BLaER1 (cell line): ENCODE data around the gene PBRM1.
"Not testable (repeated sequence)": the region's sequence is repeated elsewhere in the genome, so short reads cannot be mapped to it uniquely, and the experiment has no call there.

Experiments used
- H3K27ac ChIP-seq: shearing (Covaris generic); formaldehyde crosslinking; 2 replicates; pipeline ENCODE4 v1.8.1; 2022
- H3K27me3 ChIP-seq: shearing (Covaris generic); formaldehyde crosslinking; 2 replicates; pipeline ENCODE4 v1.8.1; 2022
- H3K36me3 ChIP-seq: shearing (Covaris generic); formaldehyde crosslinking; 2 replicates; pipeline ENCODE4 v1.8.1; 2022
- H3K4me1 ChIP-seq: shearing (Covaris generic); formaldehyde crosslinking; 2 replicates; pipeline ENCODE4 v1.8.1; 2022
- H3K4me2 ChIP-seq: shearing (Covaris generic); formaldehyde crosslinking; 2 replicates; pipeline ENCODE4 v1.8.1; 2022
- H3K4me3 ChIP-seq: shearing (Covaris generic); formaldehyde crosslinking; 2 replicates; pipeline ENCODE4 v1.8.1; 2022
- H3K9ac ChIP-seq: shearing (Covaris generic); formaldehyde crosslinking; 2 replicates; pipeline ENCODE4 v1.8.1; 2022
- H3K9me3 ChIP-seq: shearing (Covaris generic); formaldehyde crosslinking; 2 replicates; pipeline ENCODE4 v1.8.1; 2022
- H4K20me1 ChIP-seq: shearing (Covaris generic); formaldehyde crosslinking; 2 replicates; pipeline ENCODE4 v1.8.1; 2022
- Cebpa-rat ChIP-seq: shearing (Covaris generic); IDR thresholded peaks from 2 replicates; pipeline ENCODE4 v1.8.1; 2022

PBRM1 gene

GRCh38 chr3:52678265-52679198, 7.2 kb downstream of the PBRM1 start:
- Histone ChIP-seq H3K4me2 (no peak overlapping the region), H4K20me1 (peaks cover 85% of the 10 kb centered on the region), H3K4me3 (no peak overlapping the region), H3K9ac (no peak overlapping the region), H3K4me1 (peaks cover 20% of the 10 kb centered on the region), H3K36me3 (peaks cover 86% of the 10 kb centered on the region), H3K27me3 (no peaks in the 10 kb centered on the region), H3K9me3 (no peaks in the 10 kb centered on the region), H3K27ac (no peak overlapping the region)
- TF ChIP-seq Cebpa-rat = no peak

DNA sequence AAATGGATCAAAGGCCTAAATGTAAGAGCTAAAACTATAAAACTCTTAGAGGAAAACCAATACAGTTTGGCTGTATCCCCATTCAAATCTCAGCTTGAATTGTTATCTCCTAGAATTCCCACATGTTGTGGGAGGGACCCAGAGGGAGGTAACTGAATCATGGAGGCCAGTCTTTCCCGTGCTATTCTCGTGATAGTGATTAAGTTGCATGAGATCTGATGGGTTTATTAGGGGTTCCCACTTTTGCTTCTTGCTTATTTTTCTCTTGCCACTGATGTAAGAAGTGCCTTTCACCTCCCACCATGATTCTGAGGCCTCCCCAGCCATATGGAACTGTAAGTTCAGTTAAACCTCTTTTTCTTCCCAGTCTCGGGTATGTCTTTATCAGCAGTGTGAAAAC, 9.5 kb downstream of the PBRM1 start:
- not testable (repeated sequence) for H3K27me3 ChIP-seq, H3K4me1 ChIP-seq, H3K27ac ChIP-seq, H3K4me3 ChIP-seq, H3K9ac ChIP-seq, H3K4me2 ChIP-seq, H3K9me3 ChIP-seq
- Histone ChIP-seq H4K20me1 (peaks cover 75% of the 10 kb centered on the region), H3K36me3 (peaks cover 97% of the 10 kb centered on the region)

DNA sequence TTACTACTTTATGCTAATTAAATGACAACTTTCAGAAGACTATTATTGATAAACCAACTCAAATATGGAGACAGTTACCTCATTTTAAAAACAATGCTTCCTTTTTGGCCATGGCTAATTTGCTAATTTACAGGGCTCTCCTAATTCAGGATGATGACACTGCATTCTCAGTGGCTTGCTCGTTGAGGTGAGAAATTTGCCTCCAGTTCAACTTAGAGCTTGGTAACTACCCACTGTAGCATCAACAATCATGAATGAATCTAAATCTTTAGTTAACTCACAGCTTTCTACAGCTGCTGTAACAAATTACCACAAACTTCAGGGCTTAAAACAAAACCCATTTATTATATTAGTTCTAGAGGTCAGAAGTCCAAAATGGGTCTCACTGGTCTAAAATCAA, 14.0 kb downstream of the PBRM1 start:
- Histone ChIP-seq H3K4me2 (no peak overlapping the region), H3K9me3 (no peaks in the 10 kb centered on the region), H3K9ac (no peak overlapping the region), H3K27me3 (no peaks in the 10 kb centered on the region), H3K4me1 (no peaks in the 10 kb centered on the region; the same call in 1 of the 2 replicates), H4K20me1 (peaks cover 66% of the 10 kb centered on the region), H3K36me3 (peaks cover 94% of the 10 kb centered on the region), H3K4me3 (no peak overlapping the region), H3K27ac (no peak overlapping the region)
- TF ChIP-seq Cebpa-rat = no peak

- Histone ChIP-seq H3K4me3 (no peak overlapping the region), H3K4me1 (no peaks in the 10 kb centered on the region; the same call in 1 of the 2 replicates), H3K36me3 (peaks cover 94% of the 10 kb centered on the region), H3K27ac (no peak overlapping the region), H3K27me3 (no peaks in the 10 kb centered on the region), H3K4me2 (no peak overlapping the region), H3K9me3 (no peaks in the 10 kb centered on the region), H3K9ac (no peak overlapping the region), H4K20me1 (peaks cover 58% of the 10 kb centered on the region)
- no peak for TF ChIP-seq Cebpa-rat
Measured at GRCh38 chr3:52670621-52671521, 14.8 kb downstream of the PBRM1 start.

DNA sequence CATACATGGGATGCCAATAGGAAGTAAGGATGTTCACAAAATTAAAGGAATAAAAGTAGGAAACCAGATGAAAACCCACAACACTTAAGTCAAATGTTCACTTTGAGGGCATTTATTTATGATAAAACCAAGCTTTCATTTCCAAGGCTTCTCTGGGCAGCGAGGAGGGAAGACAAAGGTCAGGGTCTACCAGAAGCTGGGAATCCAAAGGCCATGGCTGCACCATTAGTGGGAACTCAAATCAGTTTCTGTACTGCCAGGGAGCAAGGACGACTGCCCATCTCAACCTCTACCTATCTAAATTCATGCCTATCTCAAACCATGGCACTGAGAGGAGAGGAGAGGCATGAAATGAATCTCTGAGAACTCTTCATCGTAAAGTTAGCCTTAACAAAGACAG, 22.6 kb downstream of the PBRM1 start:
- no peak overlapping the region for H3K4me3 ChIP-seq
- TF ChIP-seq Cebpa-rat = no peak
- peaks cover 98% of the 10 kb centered on the region for H3K36me3 ChIP-seq
- H3K27ac ChIP-seq = no peak overlapping the region
- no peak overlapping the region for H3K9ac ChIP-seq
- peaks cover 24% of the 10 kb centered on the region for H4K20me1 ChIP-seq
- no peak overlapping the region for H3K4me2 ChIP-seq
- no peaks in the 10 kb centered on the region for H3K9me3 ChIP-seq
- no peaks in the 10 kb centered on the region for H3K27me3 ChIP-seq
- no peaks in the 10 kb centered on the region for H3K4me1 ChIP-seq

DNA sequence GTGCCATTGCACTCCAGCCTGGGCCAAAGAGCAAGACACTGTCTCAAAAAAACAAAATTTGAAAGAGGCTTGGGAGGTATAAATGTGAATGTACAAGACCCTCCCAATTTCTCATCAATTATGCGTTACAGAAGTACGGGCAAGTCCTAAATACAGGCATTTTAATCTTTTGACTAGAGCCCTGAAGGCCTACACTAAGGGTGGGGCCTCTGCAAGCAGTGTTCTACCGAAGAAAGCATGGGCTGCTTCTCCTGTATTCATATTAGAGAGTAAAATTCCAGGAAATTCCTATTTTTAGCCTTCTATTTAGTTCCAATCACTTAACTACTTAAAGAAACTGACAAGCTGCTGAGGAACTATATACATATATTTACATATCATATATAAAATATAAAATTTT, 25.7 kb downstream of the PBRM1 start:
- Histone ChIP-seq H3K4me3 (no peak overlapping the region), H3K9ac (no peak overlapping the region), H3K9me3 (no peaks in the 10 kb centered on the region), H3K27me3 (no peaks in the 10 kb centered on the region), H3K36me3 (peaks cover 99% of the 10 kb centered on the region), H3K27ac (no peak overlapping the region), H3K4me1 (no peaks in the 10 kb centered on the region), H4K20me1 (peaks cover 17% of the 10 kb centered on the region), H3K4me2 (no peak overlapping the region)
- TF ChIP-seq Cebpa-rat = no peak

DNA sequence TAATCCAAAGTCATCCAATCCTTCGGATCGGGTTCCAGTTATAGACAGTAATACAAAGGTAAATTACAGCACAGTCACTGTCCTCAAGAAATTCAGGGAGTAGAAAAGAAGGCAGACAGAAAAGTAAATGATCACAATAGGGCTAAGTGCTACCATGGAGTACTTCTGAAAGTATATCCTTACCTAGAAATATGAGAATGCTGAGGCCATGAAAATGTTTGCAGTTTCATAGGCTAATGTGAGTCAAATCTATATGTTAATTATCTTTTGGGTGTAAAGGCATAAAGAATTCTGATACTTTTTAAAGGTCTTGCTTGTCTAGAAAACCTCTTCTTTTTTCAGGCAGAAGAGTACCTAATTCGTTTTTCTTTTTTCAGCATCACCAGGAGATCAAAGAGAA, 29.8 kb downstream of the PBRM1 start:
- Histone ChIP-seq H3K4me3 (no peak overlapping the region), H3K9me3 (no peaks in the 10 kb centered on the region), H3K4me1 (no peaks in the 10 kb centered on the region), H3K36me3 (peaks cover 99% of the 10 kb centered on the region), H3K9ac (no peak overlapping the region), H3K27ac (no peak overlapping the region), H4K20me1 (peaks cover 12% of the 10 kb centered on the region; the same call in 1 of the 2 replicates), H3K27me3 (no peaks in the 10 kb centered on the region), H3K4me2 (no peak overlapping the region)
- no peak for TF ChIP-seq Cebpa-rat

DNA sequence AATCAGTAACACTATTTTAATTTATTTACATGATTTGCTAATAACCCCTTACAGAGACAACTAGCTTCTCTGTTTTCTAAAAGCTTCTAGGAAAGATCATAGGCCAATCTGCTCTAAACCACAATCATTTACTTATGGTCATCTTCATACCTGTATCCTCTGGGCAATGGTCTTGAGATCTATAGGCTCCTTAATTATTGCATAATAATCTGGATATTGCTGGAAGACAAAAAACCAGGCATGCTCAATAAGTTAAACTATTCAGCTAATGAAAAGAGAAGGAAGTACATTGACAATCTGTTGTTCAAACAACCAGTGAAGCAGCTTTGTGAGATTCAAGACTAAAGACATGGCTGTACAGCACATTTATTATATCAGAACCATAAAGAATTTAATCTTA, 34.1 kb downstream of the PBRM1 start:
- H4K20me1 ChIP-seq = 0 out of 2 replicates have a peak, but pooled peaks cover 5% of the 10 kb centered on the region
- no peaks in the 10 kb centered on the region for H3K27me3 ChIP-seq
- H3K36me3 ChIP-seq = peaks cover 97% of the 10 kb centered on the region
- H3K4me3 ChIP-seq = no peak overlapping the region
- no peak overlapping the region for H3K4me2 ChIP-seq
- no peaks in the 10 kb centered on the region for H3K4me1 ChIP-seq
- no peak; the same call in 1 of the 2 replicates for TF ChIP-seq Cebpa-rat
- H3K27ac ChIP-seq = no peak overlapping the region
- H3K9me3 ChIP-seq = no peaks in the 10 kb centered on the region
- H3K9ac ChIP-seq = no peak overlapping the region

GRCh38 chr3:52650439-52650838, 35.3 kb downstream of the PBRM1 start:
- Histone ChIP-seq H3K27ac (no peak overlapping the region), H3K9me3 (no peaks in the 10 kb centered on the region), H3K27me3 (no peaks in the 10 kb centered on the region), H3K4me1 (no peaks in the 10 kb centered on the region), H3K4me3 (no peak overlapping the region), H4K20me1 (0 out of 2 replicates have a peak, but pooled peaks cover 5% of the 10 kb centered on the region), H3K4me2 (no peak overlapping the region), H3K36me3 (peaks cover 90% of the 10 kb centered on the region), H3K9ac (no peak overlapping the region)
- TF ChIP-seq Cebpa-rat = no peak
